Measurements from ENCODE around the gene LPP.

LPP gene

GRCh38 chr3:188918093-188918492 lies 764.1 kb downstream of the LPP start:
- DNase-seq (ENCODE audit: low spot score) = no peak

DNA sequence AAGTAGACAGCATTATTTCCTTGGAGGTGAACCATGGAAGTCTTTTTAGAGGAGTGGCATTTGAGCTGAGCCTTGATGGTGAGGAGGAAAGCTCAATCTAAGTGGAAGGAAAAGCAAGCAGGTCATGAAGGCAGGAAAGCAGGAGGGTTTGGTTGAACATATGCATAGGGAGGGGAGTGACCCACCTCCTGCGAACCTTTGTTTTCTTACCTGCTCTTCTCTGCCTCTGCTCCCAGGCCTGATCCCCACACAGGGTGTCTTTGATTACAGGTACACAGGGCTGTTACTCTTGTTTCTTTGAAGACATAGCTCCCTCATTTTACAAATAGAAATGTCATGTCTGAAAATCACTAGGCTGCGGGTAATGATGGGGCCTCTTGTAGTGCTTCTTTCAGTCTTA lies 769.7 kb downstream of the LPP start:
- DNase-seq (ENCODE audit: low spot score) = no peak

DNA sequence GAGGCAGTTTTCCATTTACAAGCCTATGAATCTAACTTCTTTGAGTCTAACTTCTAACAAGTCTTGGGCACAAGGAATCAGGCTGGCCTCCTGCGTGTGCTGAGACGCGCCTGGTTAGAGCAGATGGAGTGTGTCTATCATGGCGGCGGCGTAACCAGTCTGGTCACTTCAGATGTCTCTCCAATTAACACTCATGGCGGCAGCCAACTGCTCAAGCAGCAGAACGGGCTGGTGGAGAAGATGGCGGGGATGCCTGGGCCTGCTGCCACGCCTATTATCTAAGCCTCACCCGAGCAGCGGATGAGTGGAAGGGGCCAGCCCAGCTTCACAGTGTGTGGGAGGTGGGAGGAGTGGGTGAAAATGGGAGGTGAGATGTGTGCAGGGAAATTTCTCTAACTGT lies 771.4 kb downstream of the LPP start:
- DNase-seq (ENCODE audit: low spot score) = no peak

- DNase-seq (ENCODE audit: low spot score) = no peak
Measured at GRCh38 chr3:188926111-188926510, 772.2 kb downstream of the LPP start.

DNA sequence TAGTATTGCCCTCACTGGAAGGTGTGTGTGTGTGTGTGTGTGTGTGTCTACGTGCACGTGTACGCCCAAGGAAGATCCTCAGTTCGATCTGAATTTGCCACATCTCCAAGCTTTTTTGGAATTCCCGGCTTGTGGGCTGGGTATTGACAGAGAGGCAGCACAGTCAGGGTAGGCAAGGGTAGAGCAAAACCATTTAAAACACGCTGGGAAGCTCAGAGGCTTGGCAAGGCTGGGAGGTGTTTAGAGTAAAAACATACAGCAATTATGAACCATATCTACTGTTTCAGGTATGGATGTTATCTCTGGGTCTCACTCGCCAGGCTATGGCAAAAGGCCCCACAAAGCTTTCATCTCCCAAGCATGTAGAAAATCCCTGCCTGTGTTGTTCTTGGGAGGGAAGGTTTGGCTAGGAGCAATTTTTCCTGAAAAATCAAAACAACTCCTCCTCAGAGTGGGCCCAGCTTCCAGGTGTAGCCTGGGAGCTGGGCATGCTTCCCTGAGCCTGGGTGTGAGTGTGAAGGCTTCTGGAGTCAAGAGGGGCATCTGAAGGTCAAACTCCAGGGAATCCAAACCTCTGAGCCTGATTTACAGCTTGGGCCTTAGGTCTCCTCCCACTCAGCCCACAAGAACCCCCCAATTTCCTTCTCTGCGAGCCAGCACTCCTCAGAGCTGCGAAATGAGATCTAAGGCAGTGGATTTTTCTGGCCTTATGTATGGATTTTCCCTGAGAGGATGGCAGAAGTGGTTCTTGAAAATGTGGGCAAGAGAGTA lies 773.0 kb downstream of the LPP start:
- DNase-seq (ENCODE audit: low spot score) = no peak

DNA sequence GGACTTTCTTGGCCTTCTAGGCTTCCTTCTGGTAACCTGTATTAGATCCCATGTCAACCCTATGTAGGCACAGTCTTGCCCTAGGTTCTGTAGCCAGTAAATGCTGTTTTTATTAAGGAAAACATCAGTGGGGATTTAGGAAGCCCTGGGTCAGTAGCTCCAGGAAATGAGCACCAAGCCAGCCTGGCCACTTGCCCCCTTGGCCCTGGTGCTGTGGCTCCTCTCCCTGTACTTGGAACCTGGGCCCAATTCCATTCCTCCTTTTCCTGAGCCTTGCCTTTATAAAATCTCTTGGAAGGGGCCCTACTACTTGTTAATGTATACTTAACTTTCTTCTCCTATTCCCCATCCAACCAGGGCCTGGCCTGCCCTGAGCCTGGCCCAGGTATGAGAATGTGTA lies 774.0 kb downstream of the LPP start:
- DNase-seq (ENCODE audit: low spot score) = no peak

DNA sequence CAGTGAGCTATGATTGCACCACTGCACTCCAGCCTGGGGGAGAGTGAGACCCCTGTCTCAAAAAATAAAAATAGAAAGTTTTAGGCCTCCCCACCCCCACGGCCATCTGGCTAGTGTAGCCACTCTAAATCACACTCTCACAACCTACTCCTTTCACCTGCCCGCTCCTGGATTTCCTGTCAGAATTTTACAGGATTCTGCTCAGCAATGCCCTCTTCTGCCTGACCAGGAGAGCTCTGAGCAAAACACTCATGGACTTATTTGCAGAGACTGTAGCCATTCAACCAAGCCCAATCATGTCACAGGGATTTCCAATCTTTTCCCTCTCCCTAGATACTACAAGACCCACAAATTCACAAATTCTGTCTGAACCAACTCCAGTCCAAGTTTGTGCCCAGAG lies 775.2 kb downstream of the LPP start:
- DNase-seq (ENCODE audit: low spot score) = no peak

- no peak for DNase-seq (ENCODE audit: low spot score)
Measured at GRCh38 chr3:188931036-188931435, 777.1 kb downstream of the LPP start.

- DNase-seq (ENCODE audit: low spot score) = no peak
Measured at GRCh38 chr3:188931531-188931930, 777.6 kb downstream of the LPP start.

- no peak for DNase-seq (ENCODE audit: low spot score)
Measured at GRCh38 chr3:188934989-188935388, 781.0 kb downstream of the LPP start.

- no peak for DNase-seq (ENCODE audit: low spot score)
Measured at GRCh38 chr3:188936597-188937107, 782.7 kb downstream of the LPP start.

DNA sequence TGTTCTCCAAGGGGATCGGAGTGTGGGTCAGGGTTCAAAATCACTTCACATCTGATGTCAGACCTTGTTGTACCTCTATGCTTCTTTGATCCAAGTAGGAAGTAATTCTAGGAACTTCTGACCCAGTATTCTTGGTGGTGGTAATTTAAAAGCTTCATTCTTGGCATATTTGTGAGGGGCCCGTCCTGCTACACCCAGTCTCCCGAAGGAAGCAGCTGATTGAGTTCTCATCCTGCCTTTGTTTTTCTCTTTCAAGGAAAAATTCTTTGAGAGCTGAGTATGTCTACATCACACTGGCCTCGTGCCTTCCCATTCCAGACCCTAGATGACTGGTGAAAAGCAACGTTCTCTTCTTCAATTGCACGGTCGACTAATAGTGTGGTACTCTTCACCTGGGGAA lies 783.4 kb downstream of the LPP start:
- DNase-seq (ENCODE audit: low spot score) = no peak

GRCh38 chr3:188938999-188939398 lies 785.0 kb downstream of the LPP start:
- no peak for DNase-seq (ENCODE audit: low spot score)

- DNase-seq (ENCODE audit: low spot score) = no peak
Measured at GRCh38 chr3:188939814-188940572, 786.0 kb downstream of the LPP start.

All from putamen (tissue), 1 donor.